ENCODE measurements around the gene AVEN. TPM values are rescaled to one million over a fixed set of nuclear protein-coding genes. Genes with fewer than 3 reads are reported as not detected.

The AVEN gene
- total and polyA plus RNA-seq, 2 donors (not counting 3 experiments of a cell fraction or from before 2014, with no cell fraction given) = 7.7 to 23.3 TPM

- Histone ChIP-seq H3K79me2 (ENCODE audit: control insufficient read depth, insufficient read depth, low read length) (no peaks in the 10 kb centered on the region), H3K4me1 (ENCODE audit: control insufficient read depth, extremely low read depth, insufficient read depth, low read length) (no peaks in the 10 kb centered on the region), H4K20me1 (replicated peaks; ENCODE audit: control insufficient read depth, extremely low read depth, insufficient read depth, low read length) (no peaks in the 10 kb centered on the region), H3K27ac (ENCODE audit: insufficient read depth, low read depth, low read length) (no peak overlapping the region), H3K9me3 (replicated peaks; ENCODE audit: control insufficient read depth, insufficient read depth, low read length) (no peaks in the 10 kb centered on the region), H3K9ac (replicated peaks; ENCODE audit: extremely low read depth, insufficient read depth, low read length) (no peak overlapping the region), H2AFZ (ENCODE audit: low read depth, low read length) (no peak overlapping the region), H3K27me3 (ENCODE audit: control insufficient read depth in 2 of 2, insufficient read depth in 2 of 2, low read length in 2 of 2) (no peaks in the 10 kb centered on the region), H3K36me3 (ENCODE audit: control insufficient read depth in 2 of 2, extremely low read depth in 1 of 2, insufficient read depth in 2 of 2, low read length in 2 of 2) (no peaks in the 10 kb centered on the region), H3K4me3 (replicated peaks in 1 of 3; ENCODE audit: insufficient read depth in 1 of 3, low read depth in 1 of 3, low read length in 3 of 3) (no peak overlapping the region), H3K9me1 (replicated peaks; ENCODE audit: control insufficient read depth, extremely low read depth, insufficient read depth, low read length) (no peaks in the 10 kb centered on the region), H3K4me2 (ENCODE audit: insufficient read depth, low read length) (no peak overlapping the region)
- dilution Hi-C loops (cut with MboI; ENCODE audit: extremely low pct_ligation_motif_present, low sequenced_read_pairs) (no loop called here), intact Hi-C loops (cut with micrococcal nuclease) (no loop called here)
- CTCF ChIA-PET = no interaction called here
- FAIRE-seq (no peak), DNase-seq (ENCODE audit: low read depth, low spot score) (no peak)
- POLR2A ChIA-PET = no interaction called here
- no TSS peak for BruUV-seq (replicated peaks)
- TF ChIP-seq FOS (IDR thresholded peaks at IDR 0.05; ENCODE audit: borderline replicate concordance, insufficient read depth, low read length) = no peak
Measured at GRCh38 chr15:33858836-33859235, 180.2 kb downstream of the AVEN start.

DNA sequence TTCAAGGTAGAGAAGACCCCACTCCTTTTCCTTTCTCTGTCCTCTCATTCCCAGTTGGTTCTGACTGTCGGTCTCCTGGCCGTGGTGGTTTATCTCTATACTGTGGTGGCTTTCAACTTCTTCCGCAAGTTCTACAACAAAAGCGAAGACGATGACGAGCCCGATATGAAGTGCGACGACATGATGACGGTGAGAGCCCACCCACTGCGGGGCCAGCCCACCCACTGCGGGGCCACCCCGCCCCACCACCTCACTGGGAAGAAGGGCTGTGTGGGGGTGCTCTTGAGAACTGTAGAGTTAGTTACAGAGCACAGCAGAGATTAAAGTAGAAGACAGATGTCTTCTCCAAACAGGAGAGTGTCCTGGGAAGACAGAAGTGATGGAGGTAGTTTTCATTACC, 181.3 kb downstream of the AVEN start:
- no peak for FAIRE-seq
- H3K9me3 ChIP-seq (replicated peaks; ENCODE audit: control insufficient read depth, insufficient read depth, low read length) = no peaks in the 10 kb centered on the region
- no peaks in the 10 kb centered on the region for H3K79me2 ChIP-seq (ENCODE audit: control insufficient read depth, insufficient read depth, low read length)
- no peaks in the 10 kb centered on the region for H4K20me1 ChIP-seq (replicated peaks; ENCODE audit: control insufficient read depth, extremely low read depth, insufficient read depth, low read length)
- H3K27me3 ChIP-seq (ENCODE audit: control insufficient read depth in 2 of 2, insufficient read depth in 2 of 2, low read length in 2 of 2) = no peaks in the 10 kb centered on the region
- dilution Hi-C loops (cut with MboI; ENCODE audit: extremely low pct_ligation_motif_present, low sequenced_read_pairs) = no loop called here
- no peak for TF ChIP-seq GATA2 (IDR thresholded peaks at IDR 0.05; ENCODE audit: insufficient read depth, insufficient read length, low read depth, low read length)
- BruUV-seq (replicated peaks) = no TSS peak
- no peaks in the 10 kb centered on the region for H3K4me1 ChIP-seq (ENCODE audit: control insufficient read depth, extremely low read depth, insufficient read depth, low read length)
- no peak overlapping the region for H3K4me3 ChIP-seq (replicated peaks in 1 of 3; ENCODE audit: insufficient read depth in 1 of 3, low read depth in 1 of 3, low read length in 3 of 3)
- H3K36me3 ChIP-seq (ENCODE audit: control insufficient read depth in 2 of 2, extremely low read depth in 1 of 2, insufficient read depth in 2 of 2, low read length in 2 of 2) = no peaks in the 10 kb centered on the region
- intact Hi-C loops (cut with micrococcal nuclease) = no loop called here
- no peak overlapping the region for H3K27ac ChIP-seq (ENCODE audit: insufficient read depth, low read depth, low read length)
- CTCF ChIA-PET = no interaction called here
- H3K4me2 ChIP-seq (ENCODE audit: insufficient read depth, low read length) = no peak overlapping the region
- DNase-seq (ENCODE audit: low read depth, low spot score) = no peak
- H3K9me1 ChIP-seq (replicated peaks; ENCODE audit: control insufficient read depth, extremely low read depth, insufficient read depth, low read length) = no peaks in the 10 kb centered on the region
- no peak overlapping the region for H2AFZ ChIP-seq (ENCODE audit: low read depth, low read length)
- POLR2A ChIA-PET = no interaction called here
- no peak overlapping the region for H3K9ac ChIP-seq (replicated peaks; ENCODE audit: extremely low read depth, insufficient read depth, low read length)

Data from endothelial cell of umbilical vein (primary cell).